Globus pallidus (tissue), 1 donor: Measurements from ENCODE around the gene ASB7.
A peak's percentile ranks its signal among the peaks of the same experiment; 100 is the strongest.

Experiments
- DNase-seq: peaks from one replicate; pipeline ENCODE4 v3.0.0-alpha.2; 2015; ENCODE audit warnings: low spot score

The ASB7 gene

DNA sequence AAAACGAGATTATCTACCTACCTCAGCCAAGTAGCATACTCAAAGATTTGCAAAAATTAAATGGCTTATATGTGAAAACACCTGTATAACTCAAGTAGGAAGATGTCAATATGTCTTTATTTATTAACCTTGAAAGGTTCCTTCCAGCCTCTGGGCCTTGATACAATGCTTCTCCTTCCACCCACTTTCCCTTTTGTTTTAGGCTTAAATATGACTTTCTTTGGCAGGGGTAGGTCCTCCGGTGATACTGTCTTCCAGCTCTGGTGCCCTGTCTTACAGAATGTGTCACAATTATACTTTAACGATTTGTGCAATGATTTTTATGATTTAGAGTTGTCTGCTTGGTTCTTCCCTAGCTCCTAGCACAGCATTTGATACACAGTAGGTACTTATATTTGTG, 4.5 kb upstream of the ASB7 start:
- no peak for DNase-seq

DNA sequence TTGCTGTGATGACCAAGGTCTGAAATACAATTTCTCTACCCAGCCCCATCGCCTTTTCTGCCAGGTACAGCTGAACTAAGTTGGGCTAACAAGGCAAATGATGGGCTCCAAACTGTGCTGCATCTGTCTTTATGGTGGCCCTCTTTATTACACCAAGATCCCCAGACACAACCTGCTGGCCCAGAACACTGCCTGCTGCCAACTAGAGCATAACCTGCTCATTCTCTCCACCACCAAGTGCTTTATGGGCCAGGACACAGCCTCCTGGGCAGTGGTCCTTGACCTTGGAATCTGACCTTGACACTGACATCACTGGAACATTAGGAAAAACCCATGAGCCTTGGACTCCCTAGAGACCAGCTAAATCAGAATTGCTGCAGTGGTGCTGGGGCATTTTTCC, 3.7 kb upstream of the ASB7 start:
- DNase-seq, result no peak

DNA sequence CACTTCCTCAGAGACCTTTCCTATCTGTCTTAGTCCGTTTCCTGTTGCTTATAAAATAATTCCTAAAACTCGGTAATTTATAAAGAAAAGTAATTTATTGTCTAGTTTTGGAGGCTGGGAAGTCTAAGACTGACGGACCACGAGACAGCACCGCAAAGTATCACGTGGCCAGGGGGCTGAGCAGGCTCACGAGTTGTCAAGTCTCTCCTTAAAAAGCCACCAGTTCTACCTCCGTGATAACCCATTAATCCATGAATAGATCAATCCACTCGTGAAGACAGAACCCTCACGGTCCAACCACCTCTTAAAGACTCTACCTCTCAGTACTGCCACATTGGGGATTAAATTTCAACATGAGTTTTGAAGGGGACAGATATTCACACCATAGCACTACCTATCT, 1.2 kb upstream of the ASB7 start:
- DNase-seq, result peak; percentile 5

DNA sequence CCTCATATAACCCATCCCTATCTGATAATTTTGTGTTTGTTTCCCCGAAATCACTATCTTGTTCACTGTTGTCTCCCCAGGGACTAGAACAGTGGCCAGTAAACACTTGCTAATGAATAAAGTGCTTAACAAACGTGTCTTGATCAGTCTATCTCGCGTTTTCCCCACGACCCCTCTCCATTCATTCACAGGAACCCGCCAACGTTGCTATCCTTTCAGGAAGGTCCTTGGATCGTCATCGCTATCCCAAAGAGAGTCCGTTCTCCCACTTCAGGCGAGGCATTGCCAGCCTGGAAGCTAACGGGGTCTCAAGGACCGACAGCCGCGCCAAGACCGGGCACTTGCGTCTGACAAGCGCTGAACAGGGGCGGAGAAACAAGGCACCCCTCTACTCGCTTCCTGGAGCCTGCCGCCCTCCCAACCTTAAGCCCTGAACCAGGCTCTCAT, 749 bp upstream of the ASB7 start:
- no peak for DNase-seq

DNA sequence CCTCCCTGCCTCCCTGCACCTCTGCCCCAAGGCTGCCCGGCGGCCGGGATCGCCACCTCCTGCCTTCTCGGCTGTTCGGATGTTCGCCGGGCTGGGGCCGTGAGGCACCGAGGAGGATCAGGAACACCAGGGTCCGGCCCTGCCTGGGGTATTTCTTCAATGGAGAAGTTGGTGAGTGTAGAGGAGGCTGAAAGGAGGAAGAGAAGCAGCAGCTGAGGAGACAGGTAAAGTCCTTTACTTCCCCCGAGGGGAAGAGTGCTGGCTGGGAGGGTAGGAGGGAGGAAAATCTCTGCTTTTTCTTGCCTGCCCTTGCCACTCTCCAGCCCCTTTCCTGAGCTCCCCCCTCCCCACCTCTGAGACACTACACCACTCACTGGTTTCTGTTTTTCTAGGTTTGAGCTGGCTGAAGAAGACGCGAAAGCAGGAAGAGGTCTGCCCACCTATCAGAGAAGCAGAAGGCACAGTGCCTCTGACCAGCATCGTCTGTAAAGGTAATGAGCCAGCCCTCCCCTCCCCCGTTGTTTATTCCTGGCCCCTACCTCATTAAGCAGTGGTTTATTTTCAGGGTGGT, 519 bp downstream of the ASB7 start:
- no peak for DNase-seq

DNA sequence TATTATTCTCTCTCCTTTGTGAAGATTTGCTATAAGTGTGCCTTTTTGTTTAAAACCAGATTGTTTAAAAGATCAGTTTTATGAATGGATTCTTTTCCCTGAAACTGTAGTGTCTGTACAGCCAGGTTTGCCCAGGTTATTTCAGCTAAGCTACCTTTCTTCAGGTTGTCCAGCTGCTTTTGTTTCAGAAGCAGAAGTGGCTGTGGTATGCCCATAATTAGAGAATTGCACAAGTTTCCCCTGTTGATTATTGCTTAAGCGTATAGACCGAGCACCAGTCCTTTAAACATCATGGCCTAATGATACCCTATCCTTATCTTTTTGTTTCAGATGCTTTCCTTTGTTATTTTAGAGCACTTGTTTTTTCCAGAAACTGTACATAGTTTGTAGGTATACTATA, 10.2 kb downstream of the ASB7 start:
- DNase-seq, result no peak

DNA sequence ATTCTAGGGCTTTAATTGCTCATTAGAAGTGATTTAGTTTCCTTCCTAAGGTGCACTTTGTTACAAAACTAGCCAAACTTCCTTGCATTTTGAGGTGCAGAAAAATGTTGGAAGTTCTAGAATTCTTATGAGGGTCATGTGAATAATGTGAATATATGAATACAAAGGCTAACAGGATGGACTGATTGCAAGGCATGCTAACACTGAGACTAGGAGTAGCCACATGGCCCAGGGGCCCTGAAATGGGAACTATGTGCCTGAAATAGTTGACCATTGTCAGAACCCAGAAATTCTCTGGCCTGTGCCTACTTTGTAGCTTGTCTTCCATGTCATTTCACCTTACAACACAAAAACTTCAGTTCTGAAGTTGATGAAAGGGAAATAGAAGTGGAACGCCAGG, 10.8 kb downstream of the ASB7 start:
- no peak for DNase-seq

DNA sequence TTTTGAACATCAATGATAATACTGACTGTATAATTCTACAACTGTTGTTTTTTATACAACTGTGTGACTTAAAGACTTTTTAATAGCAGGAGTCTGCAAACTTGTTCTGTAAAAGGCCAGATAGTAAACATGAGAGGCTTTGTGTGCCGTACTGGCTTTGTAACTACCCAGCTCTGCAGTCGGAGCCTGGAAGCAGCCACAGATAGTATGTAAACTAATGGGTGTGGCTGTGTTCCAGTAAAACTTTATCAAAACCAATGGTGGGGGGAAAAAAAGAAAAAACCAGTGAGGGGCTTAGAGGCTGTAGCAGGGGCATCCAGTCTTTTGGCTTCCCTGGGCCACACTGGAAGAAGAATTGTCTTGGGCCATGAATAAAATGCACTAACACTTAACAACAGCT, 11.9 kb downstream of the ASB7 start:
- DNase-seq, result no peak

DNA sequence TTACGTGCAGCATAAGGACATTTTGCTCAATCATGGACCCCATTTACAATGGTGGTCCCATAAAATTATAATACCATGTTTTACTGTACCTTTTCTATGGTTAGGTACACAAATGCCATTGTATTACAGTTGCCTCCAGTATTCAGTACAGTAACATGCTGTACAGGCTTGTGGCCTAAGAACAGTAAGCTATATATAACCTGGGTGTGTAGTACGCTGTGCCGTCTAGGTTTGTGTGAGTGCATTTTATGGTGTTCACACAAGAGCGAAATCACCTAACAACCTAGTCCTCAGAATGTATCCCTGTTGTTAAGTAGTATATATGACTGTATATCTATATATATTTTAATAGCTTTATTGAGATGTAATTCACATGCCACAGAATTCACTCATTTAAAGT, 12.5 kb downstream of the ASB7 start:
- no peak for DNase-seq

DNA sequence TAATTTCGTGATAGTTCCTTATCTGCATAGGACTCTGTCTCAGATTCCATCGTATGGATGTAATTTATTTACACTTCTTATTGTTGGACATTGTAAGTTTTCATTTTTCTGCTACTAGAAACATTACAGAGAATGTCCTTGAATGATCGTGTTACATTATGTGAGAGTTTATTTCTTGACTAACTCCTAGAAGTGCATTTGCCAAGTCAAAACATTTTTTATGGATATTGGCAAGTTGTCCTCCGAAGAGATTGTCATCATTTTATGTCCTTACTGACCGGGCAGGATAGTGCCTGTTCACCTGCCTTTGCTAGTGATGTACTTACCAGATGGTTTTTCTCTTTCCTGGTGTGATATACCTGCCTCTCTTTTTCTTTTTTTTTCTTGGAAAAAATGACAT, 13.4 kb downstream of the ASB7 start:
- DNase-seq, result no peak

DNA sequence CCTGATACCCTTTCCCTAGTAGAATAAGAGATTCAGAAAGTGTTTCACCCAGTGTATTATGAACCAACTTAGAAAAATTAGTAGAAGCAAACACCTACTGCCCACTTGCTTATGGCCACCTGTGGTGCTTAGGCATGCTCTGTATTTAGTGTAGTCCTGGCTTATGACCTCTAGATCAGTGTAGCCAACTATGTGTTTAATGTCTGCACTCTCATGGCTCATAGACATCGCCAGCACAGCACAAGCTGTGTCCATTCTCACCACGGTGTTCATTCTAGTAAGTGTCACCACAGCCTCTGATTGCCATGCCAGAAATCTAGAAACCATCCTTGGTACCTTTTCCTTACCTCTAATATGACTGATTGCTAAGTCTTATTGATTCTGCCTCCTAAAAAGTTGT, 14.3 kb downstream of the ASB7 start:
- no peak for DNase-seq

DNA sequence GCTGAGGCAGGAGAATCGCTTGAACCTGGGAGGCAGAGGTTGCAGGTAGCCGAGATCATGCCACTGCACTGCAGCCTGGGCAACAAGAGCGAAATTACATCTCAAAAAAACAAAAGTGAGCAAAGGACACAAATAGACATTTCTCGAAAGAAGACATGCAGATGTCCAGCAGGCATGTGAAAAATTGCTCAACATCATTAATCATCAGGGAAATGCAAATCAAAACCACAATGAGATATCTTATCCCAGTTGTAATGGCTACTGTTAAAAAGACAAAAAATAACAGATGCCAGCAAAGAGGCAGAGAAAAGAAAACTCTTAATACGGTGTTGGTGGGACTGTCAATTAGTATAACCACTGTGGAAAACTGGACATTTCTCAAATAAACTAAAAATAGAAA, 20.9 kb downstream of the ASB7 start:
- DNase-seq, result no peak

DNA sequence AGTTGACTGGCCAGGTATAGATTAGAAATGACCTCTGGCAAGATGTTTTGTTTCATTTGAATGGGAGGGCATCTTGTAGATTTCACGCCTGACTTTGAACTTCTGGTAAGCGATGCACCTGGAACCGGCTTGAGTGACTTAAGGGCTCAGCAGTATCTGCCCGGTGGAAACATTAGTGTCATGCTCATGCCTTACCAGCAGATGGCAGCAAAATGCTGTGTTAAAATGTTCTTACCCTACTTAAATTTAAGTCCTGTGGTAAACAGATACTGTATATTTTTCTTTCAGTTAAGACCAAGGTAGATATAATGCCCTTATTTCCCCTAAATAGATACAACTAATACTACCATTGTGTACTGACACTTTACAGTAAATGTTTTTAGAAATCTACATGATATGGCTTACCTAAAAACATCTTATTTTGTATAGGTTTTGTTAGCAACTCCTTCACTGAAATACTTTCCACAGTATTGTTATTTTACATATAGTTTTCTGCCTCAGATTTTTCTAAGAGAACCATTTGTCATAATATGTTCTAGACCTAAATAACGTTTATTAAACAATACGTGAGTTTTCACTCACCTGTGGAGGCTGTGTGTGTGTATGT, 25.5 kb downstream of the ASB7 start:
- peak; percentile 73 for DNase-seq

DNA sequence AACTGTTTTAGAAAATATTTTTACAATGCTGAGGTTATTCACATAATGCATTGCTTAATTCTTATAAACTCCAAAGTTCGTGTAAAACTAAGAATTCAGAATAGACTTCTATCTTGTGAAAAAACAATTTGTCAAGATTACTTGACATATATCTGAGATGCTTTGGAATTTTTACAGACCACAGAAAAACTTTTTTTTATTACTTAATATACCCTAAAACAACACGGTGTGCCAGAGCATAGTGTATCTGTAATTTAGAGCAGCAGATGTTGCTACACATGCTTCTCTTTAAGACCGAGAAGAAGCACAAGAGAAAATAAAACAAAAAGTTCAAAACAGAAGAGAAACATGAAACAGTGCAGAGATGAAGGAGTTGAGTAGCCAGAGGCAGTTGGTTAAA, 26.4 kb downstream of the ASB7 start:
- DNase-seq, result no peak

DNA sequence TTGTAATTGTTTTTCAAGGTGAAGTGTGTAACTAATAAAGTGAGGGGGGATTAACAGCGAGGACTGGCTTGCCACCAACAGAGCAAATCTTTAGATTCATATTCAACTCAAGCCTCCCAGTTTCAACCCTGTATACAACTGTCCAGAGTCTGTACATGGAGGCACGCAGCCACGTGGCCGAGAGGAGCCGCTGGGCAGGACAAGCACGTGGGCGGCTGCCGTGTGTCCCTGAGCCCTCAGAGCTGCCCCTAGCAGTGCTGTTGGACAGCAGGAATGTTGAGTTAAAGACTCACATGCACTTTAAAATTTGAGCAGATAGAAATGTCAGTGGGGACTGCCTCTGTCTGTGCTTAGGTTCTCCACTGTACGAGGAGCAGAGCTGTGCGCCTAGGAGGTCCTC, 29.4 kb downstream of the ASB7 start:
- no peak for DNase-seq

DNA sequence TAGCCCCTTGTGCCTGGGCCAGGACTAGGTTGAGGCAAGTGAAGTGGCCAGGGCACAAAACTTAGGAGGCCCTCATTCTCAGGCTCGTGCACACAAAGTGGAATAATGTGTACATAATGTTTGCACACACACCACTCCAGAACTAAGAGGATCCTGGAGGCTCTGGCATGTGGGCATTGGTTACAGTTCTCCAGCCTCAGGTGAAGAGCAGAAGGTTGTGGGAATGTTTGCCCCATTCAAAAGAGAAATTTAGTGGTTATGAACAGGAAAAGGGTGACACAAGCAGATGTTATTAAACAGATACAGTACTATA, 31.3 kb downstream of the ASB7 start:
- DNase-seq, result no peak

DNA sequence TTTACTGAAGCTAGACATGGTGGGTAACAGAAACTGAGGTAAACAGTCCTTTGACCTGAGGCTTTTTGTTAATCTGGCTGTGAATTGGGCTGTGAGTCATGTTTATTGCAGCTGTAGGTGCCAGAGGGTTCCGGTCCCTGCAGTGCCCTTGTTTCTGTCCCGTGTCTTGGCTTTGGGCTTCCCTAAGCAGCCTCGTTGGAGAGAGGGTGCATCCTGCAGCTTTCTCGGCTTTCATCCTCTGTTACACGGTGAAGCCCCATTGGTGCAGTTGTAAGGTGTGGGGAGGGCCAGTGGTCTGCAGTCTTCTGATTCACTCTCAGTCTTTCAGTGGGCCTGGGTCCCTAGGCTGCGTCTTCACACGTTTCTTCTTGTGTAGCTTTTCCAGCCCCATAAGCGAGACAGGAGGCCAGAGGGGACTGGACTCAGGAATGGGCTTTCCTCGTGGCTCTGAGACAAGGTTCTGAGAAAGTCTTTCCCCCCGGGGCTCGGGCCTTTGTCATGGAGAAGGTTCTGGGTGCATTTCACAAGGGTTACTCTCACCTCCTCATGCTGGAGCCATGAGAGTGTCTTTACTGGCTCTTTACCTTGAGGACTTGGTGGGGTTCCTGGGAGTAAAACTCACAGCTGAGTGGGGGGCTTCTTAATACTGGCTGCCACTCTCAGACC, 33.1 kb downstream of the ASB7 start:
- no peak for DNase-seq

DNA sequence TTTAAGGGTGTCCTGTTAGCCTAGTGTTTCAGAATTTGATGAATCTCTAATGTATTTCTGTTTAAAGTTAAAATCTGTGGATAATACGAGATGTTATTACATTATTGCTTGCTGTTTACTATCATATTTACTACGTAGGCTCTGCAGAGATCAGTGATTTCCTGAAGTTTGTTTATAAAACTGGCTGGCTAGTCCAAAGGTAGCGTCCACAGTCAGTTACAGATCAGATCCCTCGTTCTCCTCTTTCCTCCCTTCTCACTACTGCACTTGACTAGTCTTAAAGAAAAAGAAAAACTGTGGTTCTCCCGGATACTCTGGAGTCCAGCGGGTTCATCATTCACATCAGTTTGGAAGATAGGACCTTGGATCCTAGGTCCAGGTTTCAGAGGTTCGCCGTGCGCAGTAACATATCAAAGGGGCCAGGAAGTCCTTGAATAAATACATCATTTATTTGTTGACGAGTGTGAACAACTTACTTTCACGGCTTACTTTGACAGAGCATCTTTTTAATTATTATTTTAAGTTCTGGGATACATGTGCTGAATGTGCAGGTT, 35.9 kb downstream of the ASB7 start:
- no peak for DNase-seq

DNA sequence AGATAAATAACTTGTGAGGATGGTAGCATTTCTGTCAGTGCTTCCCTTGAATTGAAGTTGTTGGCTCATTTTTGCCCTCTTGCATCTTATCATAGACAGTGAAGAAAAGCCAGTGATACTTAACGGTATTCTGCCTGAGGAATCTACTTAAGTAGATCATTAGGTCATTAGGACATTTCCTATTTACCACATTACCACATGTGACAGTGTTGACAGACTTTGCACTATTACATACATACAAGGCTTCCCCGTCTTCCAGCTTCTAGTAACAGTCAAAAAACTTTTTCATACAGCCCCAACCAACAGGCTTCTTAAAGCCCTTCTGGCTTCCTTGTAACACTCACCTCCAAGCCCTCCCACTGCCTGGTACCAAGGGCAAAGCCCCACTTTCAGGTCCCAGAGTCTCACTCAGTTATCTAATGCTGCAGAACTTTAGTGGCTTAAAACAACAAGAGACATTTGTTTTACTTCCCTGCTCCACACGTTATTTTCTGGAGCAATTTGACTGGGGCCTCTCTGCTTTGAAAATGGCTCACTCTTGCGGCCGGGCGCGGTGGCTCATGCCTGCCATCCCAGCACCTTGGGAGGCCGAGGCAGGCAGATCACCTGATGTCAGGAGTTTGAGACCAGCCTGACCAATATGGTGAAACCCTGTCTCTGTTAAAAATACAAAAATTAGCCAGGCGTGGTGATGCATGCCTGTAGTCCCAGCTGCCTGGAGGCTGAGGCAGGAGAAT, 40.0 kb downstream of the ASB7 start:
- no peak for DNase-seq

DNA sequence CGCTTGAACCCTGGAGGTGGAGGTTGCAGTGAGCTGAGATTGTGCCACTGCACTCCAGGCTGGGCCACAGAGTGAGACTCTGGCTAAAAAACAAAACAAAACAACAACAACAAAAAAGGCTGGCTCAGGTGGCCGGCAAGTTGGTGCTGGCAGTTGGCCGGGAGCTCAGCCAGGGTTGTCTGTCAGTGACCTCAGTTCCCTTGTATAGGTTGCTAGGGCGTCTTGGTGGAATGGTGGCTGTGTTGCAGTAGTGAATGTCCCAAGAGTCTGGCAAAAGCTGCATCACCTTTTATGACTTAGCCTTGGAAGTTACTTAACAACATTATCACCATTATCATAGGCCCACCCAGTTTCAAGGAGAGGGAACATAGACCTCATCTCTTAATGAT, 40.6 kb downstream of the ASB7 start:
- DNase-seq, result no peak

DNA sequence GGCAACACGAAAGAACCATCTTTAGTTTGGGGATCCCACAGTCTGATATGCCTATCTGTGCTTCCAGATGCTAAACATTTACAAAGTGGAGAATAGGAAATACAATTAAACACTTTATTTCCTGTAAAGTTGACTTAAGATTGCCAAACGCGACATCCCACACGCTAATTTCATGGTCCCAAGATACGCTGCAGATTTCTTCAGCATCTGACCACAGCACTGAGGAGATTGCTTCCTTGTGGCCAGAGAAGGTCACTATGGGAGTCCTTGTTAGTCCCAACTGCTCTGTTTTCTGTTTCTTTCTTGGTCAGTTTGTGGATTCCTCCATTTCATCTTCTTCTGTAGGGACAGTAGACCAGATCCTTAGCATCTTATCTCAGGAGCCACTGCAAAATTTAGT, 43.3 kb downstream of the ASB7 start:
- DNase-seq, result no peak

DNA sequence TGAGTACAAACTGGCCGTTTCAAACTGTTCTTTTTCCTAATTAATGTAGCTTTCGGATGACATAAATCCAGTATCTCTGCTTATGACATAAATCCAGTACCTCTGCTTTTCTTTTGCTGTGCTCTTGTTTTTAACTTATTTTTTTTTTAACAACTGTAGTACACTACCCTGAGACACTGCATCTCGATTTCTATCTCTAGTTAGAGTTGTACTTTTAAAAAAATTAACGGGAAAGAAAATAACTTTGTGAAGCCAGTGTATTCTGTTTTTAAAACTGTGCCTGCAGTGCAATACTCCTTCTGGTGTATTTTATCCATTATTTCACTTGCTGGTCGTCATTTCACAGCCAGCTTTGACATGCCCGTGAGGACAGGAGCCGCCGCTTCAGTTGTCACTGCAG, 46.6 kb downstream of the ASB7 start:
- DNase-seq, result no peak

DNA sequence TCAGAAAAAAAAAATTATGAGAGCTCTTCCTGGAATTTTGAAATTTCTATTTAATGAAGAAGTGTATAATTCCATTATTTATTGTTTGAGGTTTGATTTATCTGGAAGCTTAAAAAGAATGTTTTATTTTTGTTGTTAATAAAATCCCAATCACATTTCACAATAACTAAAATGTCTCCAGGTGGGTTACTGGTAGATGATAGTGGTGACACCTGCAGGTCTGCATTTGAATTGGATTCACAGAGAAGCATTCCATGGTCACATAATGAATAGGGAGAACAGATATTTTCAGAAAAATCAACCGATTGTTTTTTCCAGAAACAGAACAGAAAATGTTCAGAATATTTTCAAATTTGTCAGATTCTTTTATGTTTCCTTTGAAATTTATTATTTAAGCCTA, 48.3 kb downstream of the ASB7 start:
- DNase-seq, result no peak
